HG03060 (cell line): ENCODE results near the gene CYP46A1.

Experiments
- ATAC-seq: cut with Tn5 transposase; IDR thresholded peaks from one replicate; pipeline ENCODE4 v1.9.1; 2021; ENCODE audit warnings: low read depth, moderate number of reproducible peaks; ENCODE audit not compliant: unreplicated experiment

The CYP46A1 gene

GRCh38 chr14:99772371-99773283 is 88.5 kb downstream of the CYP46A1 start:
- no peak for ATAC-seq

DNA sequence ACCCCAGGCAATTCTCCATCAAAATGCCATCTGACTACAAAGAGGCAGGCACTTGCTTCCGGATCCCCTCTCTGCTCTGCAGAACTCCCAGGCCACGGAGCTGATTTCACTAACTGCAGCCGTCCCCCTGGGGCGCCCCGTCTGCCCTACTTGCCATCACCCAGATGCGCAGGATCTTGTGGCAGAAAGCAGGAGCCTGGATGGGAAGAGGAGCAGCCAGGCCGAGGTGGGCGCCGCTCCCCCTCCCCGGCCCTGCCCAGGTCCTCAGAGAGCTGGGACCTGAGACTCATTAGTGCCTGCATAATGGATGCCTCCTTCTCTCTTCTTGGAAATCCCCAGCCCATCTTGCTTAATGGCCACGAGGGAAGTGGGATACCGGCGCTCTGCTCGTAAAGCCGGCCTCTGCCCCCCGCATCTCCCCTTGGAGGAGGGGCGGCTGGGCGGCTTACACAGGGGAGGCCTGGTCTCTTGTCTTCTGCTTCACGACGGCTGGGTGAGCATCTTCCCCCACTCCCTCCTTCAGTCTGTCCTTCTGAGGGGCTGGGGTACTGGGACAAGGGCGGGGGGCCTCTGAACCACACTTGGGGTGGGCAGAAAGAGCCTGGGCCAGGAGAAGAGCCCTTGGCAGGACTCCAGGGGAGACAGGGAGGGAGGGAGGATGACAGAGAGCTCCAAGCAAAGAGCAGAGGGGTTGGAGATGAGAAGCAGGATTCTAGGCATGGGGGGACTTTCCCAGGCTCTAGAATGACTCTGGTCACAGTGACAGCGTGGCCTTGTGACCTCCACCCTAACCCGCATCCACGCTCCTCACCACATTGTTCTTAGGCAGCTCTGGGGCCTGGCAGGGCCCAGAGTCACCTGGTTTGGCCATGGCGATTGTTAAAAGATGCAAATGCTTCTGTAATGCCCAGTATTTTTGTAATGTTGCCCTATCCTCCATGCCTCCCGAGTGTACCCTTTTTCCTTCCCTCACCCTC is 89.7 kb downstream of the CYP46A1 start:
- no peak for ATAC-seq

DNA sequence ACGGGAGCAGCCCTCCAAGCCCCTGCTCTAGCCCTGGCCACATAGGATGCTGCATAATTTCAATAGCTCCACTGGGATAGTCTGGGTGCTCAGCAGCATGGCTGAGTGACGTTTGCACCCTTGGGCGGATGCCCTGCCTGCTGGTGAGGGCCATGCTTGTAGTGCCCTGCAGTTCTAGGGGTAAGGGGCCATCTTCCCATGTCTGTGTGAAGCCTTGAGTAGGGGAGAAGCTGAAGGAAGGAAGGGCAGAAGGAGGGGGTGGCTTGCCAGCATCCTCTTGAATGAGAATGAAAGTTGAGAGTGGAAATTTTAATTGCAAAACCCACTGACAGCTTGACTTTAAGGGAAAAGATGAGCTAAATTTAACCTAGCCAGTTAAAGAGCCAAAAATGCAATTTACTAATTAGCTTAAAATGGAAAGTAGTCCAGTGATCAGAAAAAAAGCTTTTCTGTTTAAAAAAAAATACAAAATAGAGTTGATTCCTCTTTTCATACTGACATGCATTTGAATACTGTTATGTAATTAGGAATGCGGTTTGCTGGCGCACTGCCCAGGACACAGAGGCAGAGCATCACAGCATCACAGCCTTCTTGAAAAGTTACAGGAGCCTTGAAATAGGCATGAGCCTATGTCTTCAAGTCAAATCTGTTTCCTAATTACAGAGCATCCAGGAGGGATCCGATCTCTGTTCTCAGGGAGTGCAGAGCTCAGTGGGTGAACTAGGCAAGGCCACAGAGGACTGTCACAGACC is 90.6 kb downstream of the CYP46A1 start:
- no peak for ATAC-seq

GRCh38 chr14:99775351-99775750 is 91.3 kb downstream of the CYP46A1 start:
- ATAC-seq, result no peak
